C4-2B (cell line): ENCODE measurements around the gene PCDHGB4.
A peak's percentile ranks its signal among the peaks of the same experiment; 100 is the strongest.

Source experiments
- H3K27ac ChIP-seq: fragments of 450-650 bp; 2 replicates; pipeline ENCODE4 v1.5.1; 2017
- CTCF ChIP-seq: fragments of 450-650 bp; conservative IDR thresholded peaks from 2 replicates; pipeline ENCODE4 v1.5.1; 2017; ENCODE audit warnings: mild to moderate bottlenecking
- ZFX ChIP-seq: fragments of 450-650 bp; IDR thresholded peaks from 2 replicates; pipeline ENCODE4 v1.6.1; 2017

The PCDHGB4 gene

GRCh38 chr5:141360685-141361084, 26.8 kb upstream of the PCDHGB4 start:
- H3K27ac ChIP-seq = no peak overlapping the region
- TF ChIP-seq ZFX = no peak

GRCh38 chr5:141362719-141363118, 24.8 kb upstream of the PCDHGB4 start:
- no peak for TF ChIP-seq ZFX
- TF ChIP-seq CTCF = no peak

GRCh38 chr5:141363952-141364660, 23.4 kb upstream of the PCDHGB4 start, which contains the start of gene PCDHGA5:
TSS of gene PCDHGA5 (plus strand) at chr5:141364162. CDS start at chr5:141364331, 169 bp downstream.
- no peak within 1 kb of the TSS for H3K27ac ChIP-seq
- peak; percentile 34 for TF ChIP-seq CTCF
- TF ChIP-seq ZFX = no peak

More at GRCh38 chr5:141362719-141363118, 24.8 kb upstream of the PCDHGB4 start:
- H3K27ac ChIP-seq = no peak overlapping the region

DNA sequence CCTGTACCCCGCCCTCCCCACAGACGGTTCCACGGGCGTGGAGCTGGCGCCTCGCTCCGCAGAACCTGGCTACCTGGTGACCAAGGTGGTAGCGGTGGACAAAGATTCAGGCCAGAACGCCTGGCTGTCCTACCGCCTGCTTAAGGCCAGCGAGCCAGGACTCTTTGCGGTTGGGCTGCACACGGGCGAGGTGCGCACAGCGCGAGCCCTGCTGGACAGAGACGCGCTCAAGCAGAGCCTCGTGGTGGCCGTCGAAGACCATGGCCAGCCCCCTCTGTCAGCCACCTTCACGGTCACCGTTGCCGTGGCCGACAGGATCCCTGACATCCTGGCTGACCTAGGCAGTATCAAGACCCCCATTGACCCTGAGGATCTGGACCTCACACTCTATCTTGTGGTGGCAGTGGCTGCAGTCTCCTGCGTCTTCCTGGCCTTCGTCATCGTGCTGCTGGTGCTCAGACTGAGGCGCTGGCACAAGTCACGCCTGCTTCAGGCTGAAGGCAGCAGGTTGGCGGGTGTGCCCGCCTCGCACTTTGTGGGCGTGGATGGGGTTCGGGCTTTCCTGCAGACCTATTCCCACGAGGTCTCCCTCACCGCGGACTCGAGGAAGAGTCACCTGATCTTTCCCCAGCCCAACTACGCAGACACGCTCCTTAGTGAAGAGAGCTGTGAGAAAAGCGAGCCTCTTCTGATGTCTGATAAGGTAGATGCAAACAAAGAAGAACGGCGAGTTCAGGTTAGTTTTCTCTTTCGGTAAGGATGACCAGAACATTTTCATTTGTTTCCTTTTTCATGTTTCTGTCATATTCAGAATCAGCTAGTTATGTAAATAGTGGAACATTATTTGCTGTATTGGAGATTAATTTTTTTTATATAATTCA, 21.2 kb upstream of the PCDHGB4 start:
- H3K27ac ChIP-seq = no peak overlapping the region
- no peak for TF ChIP-seq ZFX
- TF ChIP-seq CTCF = no peak

GRCh38 chr5:141369994-141370848, 17.3 kb upstream of the PCDHGB4 start, which contains the start of gene PCDHGB3:
TSS of gene PCDHGB3 (plus strand) at chr5:141370242. CDS start at chr5:141370395, 153 bp downstream.
- TF ChIP-seq CTCF (peak; percentile 58), ZFX (no peak)
- no peak within 1 kb of the TSS for H3K27ac ChIP-seq

- H3K27ac ChIP-seq = no peak overlapping the region
- TF ChIP-seq CTCF = no peak
- no peak for TF ChIP-seq ZFX
Observed at GRCh38 chr5:141371572-141372475, 15.7 kb upstream of the PCDHGB4 start.
